GM12891 (cell line): ENCODE measurements around the gene NFKB1.
"Not testable (repeated sequence)": the region's sequence is repeated elsewhere in the genome, so short reads cannot be mapped to it uniquely, and the experiment has no call there.

ENCODE experiments used
- DNase-seq: peaks from one replicate; pipeline ENCODE4 v3.0.0; 2011; ENCODE audit warnings: low spot score; ENCODE audit not compliant: insufficient read length
- FAIRE-seq: peaks from 2 replicates; lab custom pipeline; 2011; peaks lifted over from hg19 to GRCh38; lab: Jason Lieb, UNC
- PAX5 ChIP-seq: IDR thresholded peaks from 2 replicates; pipeline ENCODE4 v1.6.1; 2011; ENCODE audit warnings: low read length, moderate library complexity, mild to moderate bottlenecking; ENCODE audit not compliant: insufficient read depth, severe bottlenecking
- POLR2A ChIP-seq: IDR thresholded peaks from 2 replicates; pipeline ENCODE4 v1.6.1; 2011; ENCODE audit warnings: low read depth, low read length, control low read depth
- POLR2AphosphoS5 ChIP-seq: IDR thresholded peaks from 2 replicates; pipeline ENCODE4 v1.6.1; 2011; ENCODE audit warnings: low read depth, low read length, control low read depth
- POU2F2 ChIP-seq: IDR thresholded peaks from 2 replicates; pipeline ENCODE4 v1.6.1; 2011; ENCODE audit warnings: low read depth, mild to moderate bottlenecking, control low read depth, low read length, moderate library complexity
- SPI1 ChIP-seq: IDR thresholded peaks from 2 replicates; pipeline ENCODE4 v1.6.1; 2011; ENCODE audit warnings: low read depth, low read length, control low read depth
- TAF1 ChIP-seq: IDR thresholded peaks from 2 replicates; pipeline ENCODE4 v1.6.1; 2011; ENCODE audit warnings: low read depth, low read length, control low read depth

The NFKB1 gene

GRCh38 chr4:102473476-102473875 lies 27.7 kb upstream of the NFKB1 start:
- FAIRE-seq (no peak), DNase-seq (no peak)
- TF ChIP-seq TAF1: no peak
- no peak for TF ChIP-seq POLR2AphosphoS5
- TF ChIP-seq PAX5: no peak
- no peak for TF ChIP-seq POLR2A
- TF ChIP-seq SPI1: no peak
- TF ChIP-seq POU2F2: no peak

GRCh38 chr4:102474736-102475504 lies 26.2 kb upstream of the NFKB1 start:
- FAIRE-seq (no peak), DNase-seq (no peak)
- TF ChIP-seq POLR2A: no peak
- no peak for TF ChIP-seq TAF1
- no peak for TF ChIP-seq SPI1

- no peak for TF ChIP-seq POU2F2
- no peak for TF ChIP-seq TAF1
- TF ChIP-seq PAX5: no peak
- no peak for TF ChIP-seq POLR2AphosphoS5
- FAIRE-seq (no peak), DNase-seq (no peak)
Observed at GRCh38 chr4:102477657-102478056, 23.5 kb upstream of the NFKB1 start.

- TF ChIP-seq POLR2AphosphoS5 (no peak), SPI1 (no peak), POLR2A (no peak), TAF1 (no peak), POU2F2 (no peak), PAX5 (no peak)
- FAIRE-seq (no peak), DNase-seq (no peak)
Observed at GRCh38 chr4:102478186-102478585, 23.0 kb upstream of the NFKB1 start.

- not testable (repeated sequence) for FAIRE-seq, DNase-seq
Observed at GRCh38 chr4:102479832-102480231, 21.3 kb upstream of the NFKB1 start.

GRCh38 chr4:102483120-102483519 lies 18.0 kb upstream of the NFKB1 start:
- FAIRE-seq: no peak
- no peak for DNase-seq
- TF ChIP-seq POLR2A: no peak

- FAIRE-seq, DNase-seq: not testable (repeated sequence)
Observed at GRCh38 chr4:102483990-102484692, 17.0 kb upstream of the NFKB1 start.

- TF ChIP-seq SPI1 (peak; percentile 44; the same call in 1 of the 2 replicates), TAF1 (no peak), POLR2A (no peak), POU2F2 (no peak), POLR2AphosphoS5 (no peak), PAX5 (no peak)
- FAIRE-seq: no peak
- DNase-seq: no peak
Observed at GRCh38 chr4:102492531-102493241, 8.5 kb upstream of the NFKB1 start.

- TF ChIP-seq PAX5: no peak
- no peak for TF ChIP-seq POU2F2
- no peak for TF ChIP-seq TAF1
- no peak for TF ChIP-seq POLR2A
- no peak for TF ChIP-seq SPI1
- TF ChIP-seq POLR2AphosphoS5: no peak
- no peak for DNase-seq
- no peak for FAIRE-seq
Observed at GRCh38 chr4:102493257-102493656, 7.9 kb upstream of the NFKB1 start.

GRCh38 chr4:102493794-102494193 lies 7.4 kb upstream of the NFKB1 start:
- no peak for DNase-seq
- TF ChIP-seq POLR2A (no peak), PAX5 (no peak), TAF1 (no peak), SPI1 (no peak), POU2F2 (no peak), POLR2AphosphoS5 (no peak)

GRCh38 chr4:102494603-102495002 lies 6.6 kb upstream of the NFKB1 start:
- DNase-seq (no peak), FAIRE-seq (no peak)
- TF ChIP-seq POLR2A (no peak), SPI1 (no peak), POU2F2 (no peak), TAF1 (no peak), PAX5 (no peak), POLR2AphosphoS5 (no peak)

More at GRCh38 chr4:102493794-102494193, 7.4 kb upstream of the NFKB1 start:
- FAIRE-seq: peak; percentile 13
